ENCODE data around the gene C12orf42.
"Not testable (repeated sequence)": the region's sequence is repeated elsewhere in the genome, so short reads cannot be mapped to it uniquely, and the experiment has no call there.

Gene C12orf42

GRCh38 chr12:103424849-103425586 lies 70.8 kb downstream of the C12orf42 start:
- not testable (repeated sequence) for DNase-seq (ENCODE audit: low read depth, low spot score)

GRCh38 chr12:103423516-103423910 lies 72.3 kb downstream of the C12orf42 start:
- no peak for DNase-seq (ENCODE audit: low read depth, low spot score)

- DNase-seq (ENCODE audit: low read depth, low spot score): no peak
Measured at GRCh38 chr12:103422746-103423515, 72.8 kb downstream of the C12orf42 start.

- no peak for DNase-seq (ENCODE audit: low read depth, low spot score)
Measured at GRCh38 chr12:103422328-103422727, 73.4 kb downstream of the C12orf42 start.

GRCh38 chr12:103421402-103421801 lies 74.4 kb downstream of the C12orf42 start:
- DNase-seq (ENCODE audit: low read depth, low spot score): no peak

- DNase-seq (ENCODE audit: low read depth, low spot score): no peak
Measured at GRCh38 chr12:103415681-103416080, 80.1 kb downstream of the C12orf42 start.

GRCh38 chr12:103401421-103401820 lies 94.3 kb downstream of the C12orf42 start:
- no peak for DNase-seq (ENCODE audit: low read depth, low spot score)

GRCh38 chr12:103399986-103400385 lies 95.8 kb downstream of the C12orf42 start:
- DNase-seq (ENCODE audit: low read depth, low spot score): no peak

- no peak for DNase-seq (ENCODE audit: low read depth, low spot score)
Measured at GRCh38 chr12:103397536-103397935, 98.2 kb downstream of the C12orf42 start.

- no peak for DNase-seq (ENCODE audit: low read depth, low spot score)
Measured at GRCh38 chr12:103392722-103393121, 103.0 kb downstream of the C12orf42 start.

- DNase-seq (ENCODE audit: low read depth, low spot score): no peak
Measured at GRCh38 chr12:103391103-103391502, 104.7 kb downstream of the C12orf42 start.

GRCh38 chr12:103387385-103387784 lies 108.4 kb downstream of the C12orf42 start:
- no peak for DNase-seq (ENCODE audit: low read depth, low spot score)

- DNase-seq (ENCODE audit: low read depth, low spot score): no peak
Measured at GRCh38 chr12:103386451-103386850, 109.3 kb downstream of the C12orf42 start.

GRCh38 chr12:103382736-103383346 lies 112.9 kb downstream of the C12orf42 start:
- no peak for DNase-seq (ENCODE audit: low read depth, low spot score)

- DNase-seq (ENCODE audit: low read depth, low spot score): no peak
Measured at GRCh38 chr12:103382119-103382518, 113.6 kb downstream of the C12orf42 start.

GRCh38 chr12:103379670-103380069 lies 116.1 kb downstream of the C12orf42 start:
- DNase-seq (ENCODE audit: low read depth, low spot score): no peak

GRCh38 chr12:103373088-103373523 lies 122.7 kb downstream of the C12orf42 start:
- DNase-seq (ENCODE audit: low read depth, low spot score): no peak

- no peak for DNase-seq (ENCODE audit: low read depth, low spot score)
Measured at GRCh38 chr12:103369929-103370328, 125.8 kb downstream of the C12orf42 start.

- DNase-seq (ENCODE audit: low read depth, low spot score): no peak
Measured at GRCh38 chr12:103368167-103368566, 127.6 kb downstream of the C12orf42 start.

- DNase-seq (ENCODE audit: low read depth, low spot score): no peak
Measured at GRCh38 chr12:103354403-103354802, 141.4 kb downstream of the C12orf42 start.

GRCh38 chr12:103353913-103354312 lies 141.9 kb downstream of the C12orf42 start:
- DNase-seq (ENCODE audit: low read depth, low spot score): no peak

GRCh38 chr12:103350116-103350515 lies 145.7 kb downstream of the C12orf42 start:
- no peak for DNase-seq (ENCODE audit: low read depth, low spot score)
